ENCODE results near the gene FAM131B.

The FAM131B gene

DNA sequence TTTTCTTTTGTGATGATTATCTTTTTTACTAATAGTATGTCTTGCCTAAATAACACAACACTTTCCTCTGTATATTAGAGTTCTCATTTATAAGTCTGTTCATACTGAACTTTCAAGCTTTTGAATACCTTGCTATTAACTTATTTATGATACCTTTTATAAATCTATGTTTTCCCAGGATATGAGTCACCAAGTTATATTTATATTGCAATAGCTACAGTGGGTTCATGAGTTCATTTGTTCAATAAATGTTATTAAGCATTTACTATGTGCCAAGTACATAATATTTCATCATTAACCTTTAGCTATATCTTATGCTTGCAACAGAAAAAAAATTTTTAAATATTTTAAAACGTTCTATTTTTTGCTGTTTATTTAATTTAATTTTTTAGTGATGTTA lies 28.3 kb downstream of the FAM131B start:
- Histone ChIP-seq H4K20me1 (ENCODE audit: insufficient read depth, low read length) (no peaks in the 10 kb centered on the region), H2AFZ (ENCODE audit: low read length) (no peak overlapping the region)

DNA sequence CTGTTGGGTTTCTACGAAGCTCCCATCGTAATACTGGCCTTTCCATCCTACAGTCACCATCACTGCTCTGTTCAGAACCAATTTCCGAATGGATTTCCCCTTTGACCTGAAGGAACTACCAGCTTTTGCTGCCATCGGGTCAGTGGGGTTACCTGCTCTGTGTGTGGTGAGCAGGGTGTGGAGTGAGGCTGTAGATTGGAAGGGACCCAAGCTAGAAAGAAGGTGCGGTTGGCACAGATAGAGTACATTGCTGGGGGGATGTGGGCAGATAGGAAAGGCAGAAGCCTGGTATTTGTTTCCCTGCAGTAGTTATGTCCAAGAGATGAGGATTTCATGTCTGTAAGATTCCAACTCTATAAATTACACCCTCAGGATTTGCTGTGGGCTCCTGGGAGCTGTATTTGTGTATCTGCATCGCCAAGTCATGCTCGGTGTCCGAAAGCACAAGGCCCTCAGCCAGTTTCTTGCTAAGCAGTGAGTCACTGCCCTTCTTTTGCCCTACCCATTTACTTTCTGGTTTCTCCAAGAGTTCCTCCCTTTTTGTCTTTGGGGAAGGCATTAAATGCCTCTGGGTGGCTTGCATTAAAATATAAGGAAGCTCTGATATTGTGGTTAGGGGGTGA lies 31.2 kb downstream of the FAM131B start:
- Histone ChIP-seq H3K4me1 (ENCODE audit: low read length) (no peaks in the 10 kb centered on the region), H3K4me2 (ENCODE audit: low read depth, low read length) (no peak overlapping the region), H3K9me3 (replicated peaks; ENCODE audit: insufficient read depth, low read length) (no peaks in the 10 kb centered on the region), H3K4me3 (ENCODE audit: low read length) (no peak overlapping the region), H3K9ac (ENCODE audit: low read length) (no peak overlapping the region), H3K79me2 (ENCODE audit: low read length) (no peaks in the 10 kb centered on the region), H3K9me2 (replicated peaks; ENCODE audit: insufficient read depth, low read length) (no peaks in the 10 kb centered on the region), H3K27ac (ENCODE audit: low read length) (no peak overlapping the region), H3K36me3 (replicated peaks; ENCODE audit: insufficient read depth, low read length) (no peaks in the 10 kb centered on the region), H4K20me1 (ENCODE audit: insufficient read depth, low read length) (no peaks in the 10 kb centered on the region), H2AFZ (ENCODE audit: low read length) (no peak overlapping the region), H3K27me3 (replicated peaks; ENCODE audit: insufficient read depth, low read length) (no peaks in the 10 kb centered on the region), H3F3A (ENCODE audit: insufficient read depth, low read length) (no peaks in the 10 kb centered on the region)
- DNase-seq = no peak
- TF ChIP-seq CTCF (IDR thresholded peaks at IDR 0.05; ENCODE audit: low read length) (no peak), EZH2 (optimal IDR thresholded peaks at IDR 0.05; ENCODE audit: low read depth, low read length) (no peak), EZH2phosphoT487 (IDR thresholded peaks at IDR 0.05; ENCODE audit: low read length) (no peak)

More for the DNA sequence above, 28.3 kb downstream of the FAM131B start:
- no peaks in the 10 kb centered on the region for H3K9me2 ChIP-seq (replicated peaks; ENCODE audit: insufficient read depth, low read length)
- no peak overlapping the region for H3K27ac ChIP-seq (ENCODE audit: low read length)
- no peaks in the 10 kb centered on the region for H3K9me3 ChIP-seq (replicated peaks; ENCODE audit: insufficient read depth, low read length)
- H3K9ac ChIP-seq (ENCODE audit: low read length) = no peak overlapping the region
- H3F3A ChIP-seq (ENCODE audit: insufficient read depth, low read length) = no peaks in the 10 kb centered on the region
- no peaks in the 10 kb centered on the region for H3K4me1 ChIP-seq (ENCODE audit: low read length)
- H3K79me2 ChIP-seq (ENCODE audit: low read length) = no peaks in the 10 kb centered on the region
- no peak overlapping the region for H3K4me2 ChIP-seq (ENCODE audit: low read depth, low read length)
- no peak overlapping the region for H3K4me3 ChIP-seq (ENCODE audit: low read length)
- H3K36me3 ChIP-seq (replicated peaks; ENCODE audit: insufficient read depth, low read length) = no peaks in the 10 kb centered on the region
- no peak for TF ChIP-seq EZH2 (optimal IDR thresholded peaks at IDR 0.05; ENCODE audit: low read depth, low read length)
- no peak for TF ChIP-seq CTCF (IDR thresholded peaks at IDR 0.05; ENCODE audit: low read length)
- TF ChIP-seq EZH2phosphoT487 (IDR thresholded peaks at IDR 0.05; ENCODE audit: low read length) = no peak
- no peak for DNase-seq
- no peaks in the 10 kb centered on the region for H3K27me3 ChIP-seq (replicated peaks; ENCODE audit: insufficient read depth, low read length)

DNA sequence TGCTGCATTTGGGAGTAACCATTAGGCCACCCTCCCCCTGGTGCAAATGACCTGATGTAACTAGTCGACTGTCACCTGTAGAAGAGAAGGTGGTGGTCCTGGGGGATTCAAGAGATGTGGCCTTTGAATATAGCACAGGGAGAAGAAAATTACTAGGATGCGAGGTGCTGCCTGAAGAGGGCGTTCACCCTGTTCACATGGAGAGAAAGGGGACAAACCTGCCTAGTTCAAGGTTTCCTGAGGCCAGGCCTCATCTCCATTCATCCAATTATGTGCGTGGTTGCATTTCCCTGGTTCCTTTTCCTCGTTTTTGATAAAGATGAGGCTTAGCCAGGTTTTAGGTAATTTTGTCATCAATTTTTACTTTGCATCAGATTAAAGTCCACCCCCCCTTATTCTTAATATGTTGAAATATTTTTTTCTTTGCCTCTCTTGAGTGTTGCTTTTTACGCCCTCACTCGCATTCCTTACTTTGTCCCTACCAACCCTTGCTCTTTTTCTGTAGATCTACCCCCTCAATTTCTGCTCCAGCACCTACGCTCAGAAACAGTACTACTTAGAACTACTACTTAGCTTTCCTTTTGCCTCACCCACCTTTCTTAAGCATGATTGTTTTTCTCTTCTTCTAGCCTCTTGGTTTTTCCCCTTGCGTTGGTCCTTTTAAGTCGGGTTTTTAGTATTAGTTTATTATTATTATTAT lies 32.9 kb downstream of the FAM131B start:
- Histone ChIP-seq H3K79me2 (ENCODE audit: low read length) (no peaks in the 10 kb centered on the region), H3K4me1 (ENCODE audit: low read length) (no peaks in the 10 kb centered on the region), H3K9me3 (replicated peaks; ENCODE audit: insufficient read depth, low read length) (no peaks in the 10 kb centered on the region), H3K9me2 (replicated peaks; ENCODE audit: insufficient read depth, low read length) (no peaks in the 10 kb centered on the region), H2AFZ (ENCODE audit: low read length) (no peak overlapping the region), H3F3A (ENCODE audit: insufficient read depth, low read length) (no peaks in the 10 kb centered on the region), H3K4me2 (ENCODE audit: low read depth, low read length) (no peak overlapping the region), H3K27ac (ENCODE audit: low read length) (no peak overlapping the region), H4K20me1 (ENCODE audit: insufficient read depth, low read length) (no peaks in the 10 kb centered on the region), H3K36me3 (replicated peaks; ENCODE audit: insufficient read depth, low read length) (no peaks in the 10 kb centered on the region), H3K9ac (ENCODE audit: low read length) (no peak overlapping the region), H3K4me3 (ENCODE audit: low read length) (no peak overlapping the region), H3K27me3 (replicated peaks; ENCODE audit: insufficient read depth, low read length) (no peaks in the 10 kb centered on the region)
- TF ChIP-seq EZH2phosphoT487 (IDR thresholded peaks at IDR 0.05; ENCODE audit: low read length) (no peak), CTCF (IDR thresholded peaks at IDR 0.05; ENCODE audit: low read length) (peak; percentile 14)
- DNase-seq = no peak

Measured in MM.1S (cell line).